Stimulated activated CD4-positive, alpha-beta T cell treated with anti-CD3 and anti-CD28 coated beads, TNF-alpha, amount 100 ng/mL, for 4 hours (primary cell): Measurements from ENCODE around the gene TPSD1.

ENCODE experiments used
- DNase-seq, 3 experiments: peaks; one replicate each; pipeline ENCODE4 v3.0.0-alpha.2; 2020; ENCODE audit warnings: low read depth in 3 of 3

The TPSD1 gene

GRCh38 chr16:1299012-1299867, 43.4 kb downstream of the TPSD1 start:
- DNase-seq = no peak

- no peak for DNase-seq
Observed at GRCh38 chr16:1299868-1300203, 44.0 kb downstream of the TPSD1 start.

GRCh38 chr16:1300664-1301476, 45.0 kb downstream of the TPSD1 start:
- DNase-seq = peak; percentile 46 to 51 (median 50)

DNA sequence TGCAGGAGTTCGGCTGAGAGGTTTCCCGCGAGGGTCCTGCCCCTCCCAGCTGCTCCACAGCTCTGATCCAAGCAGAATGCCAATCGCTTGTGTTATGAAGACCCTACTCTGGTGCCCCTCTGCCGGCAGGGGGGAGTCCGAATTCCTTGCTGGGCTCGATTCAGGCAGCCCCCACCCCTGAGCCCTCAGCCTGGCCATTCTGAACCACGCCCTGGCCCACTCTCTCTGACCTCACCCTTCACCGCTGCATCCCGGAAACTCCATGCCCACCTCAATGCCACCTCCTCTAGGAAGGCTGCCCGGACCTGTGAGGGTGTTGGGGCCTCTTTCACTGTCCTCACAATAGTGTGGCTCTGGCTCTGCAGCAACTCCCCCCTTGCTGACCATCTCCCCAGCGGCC, 45.7 kb downstream of the TPSD1 start:
- no peak for DNase-seq

- no peak for DNase-seq
Observed at GRCh38 chr16:1305823-1306222, 50.0 kb downstream of the TPSD1 start.

GRCh38 chr16:1306334-1306733, 50.5 kb downstream of the TPSD1 start:
- no peak for DNase-seq

DNA sequence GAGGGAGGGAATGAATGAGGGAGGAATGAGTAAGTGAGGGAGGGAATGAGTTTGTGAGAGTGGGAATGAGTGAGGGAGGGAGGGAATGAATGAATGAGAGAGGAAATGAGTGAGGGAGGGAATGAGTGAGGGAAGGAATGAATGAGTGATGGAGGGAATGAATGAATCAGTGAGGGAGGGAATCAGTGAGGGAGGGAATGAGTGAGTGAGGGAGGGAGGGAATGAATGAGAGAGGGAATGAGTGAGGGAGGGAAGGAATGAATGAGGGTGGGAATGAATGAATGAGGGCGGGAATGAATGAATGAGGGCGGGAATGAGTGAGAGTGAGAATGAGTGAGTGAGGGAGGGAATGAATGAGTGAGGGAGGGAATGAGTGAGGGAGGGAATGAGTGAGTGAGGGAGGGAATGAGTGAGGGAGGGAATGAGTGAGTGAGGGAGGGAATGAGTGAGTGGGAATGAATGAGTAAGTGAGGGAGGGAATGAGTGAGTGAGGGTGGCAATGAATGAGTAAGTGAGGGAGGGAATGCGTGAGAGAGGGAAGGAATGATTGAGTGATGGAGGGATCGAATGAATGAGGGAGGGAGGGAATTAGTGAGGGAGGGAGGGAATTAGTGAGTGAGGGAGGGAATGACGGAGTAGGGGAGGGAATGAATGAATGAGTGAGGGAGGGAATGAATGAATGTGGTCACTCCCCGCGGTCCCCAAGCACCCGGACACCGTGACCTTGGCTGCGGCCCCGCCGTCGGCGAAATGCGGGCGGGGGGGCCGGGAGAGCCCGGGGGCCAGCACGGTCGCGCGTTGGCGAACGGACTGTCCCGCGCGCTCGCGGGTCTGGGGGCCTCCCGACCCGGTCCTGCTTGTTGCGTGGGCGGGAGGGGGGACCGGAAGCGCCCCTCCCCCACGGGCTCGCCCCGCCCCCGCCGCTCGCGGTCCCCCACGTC, 52.4 kb downstream of the TPSD1 start:
- no peak for DNase-seq
